Activated CD4-positive, alpha-beta T cell treated with anti-CD3 and anti-CD28 coated beads, Interleukin-2, Interleukin-6, amounts not matched to agents 100 ng/mL and 50 ng/mL, durations not matched to agents 16 hours and 8 hours (primary cell): ENCODE measurements around the gene IFNA4.
"Not testable (repeated sequence)": the region's sequence is repeated elsewhere in the genome, so short reads cannot be mapped to it uniquely, and the experiment has no call there.

ENCODE experiments used
- DNase-seq: peaks from one replicate; pipeline ENCODE4 v3.0.0-alpha.2; 2020

Gene IFNA4

DNA sequence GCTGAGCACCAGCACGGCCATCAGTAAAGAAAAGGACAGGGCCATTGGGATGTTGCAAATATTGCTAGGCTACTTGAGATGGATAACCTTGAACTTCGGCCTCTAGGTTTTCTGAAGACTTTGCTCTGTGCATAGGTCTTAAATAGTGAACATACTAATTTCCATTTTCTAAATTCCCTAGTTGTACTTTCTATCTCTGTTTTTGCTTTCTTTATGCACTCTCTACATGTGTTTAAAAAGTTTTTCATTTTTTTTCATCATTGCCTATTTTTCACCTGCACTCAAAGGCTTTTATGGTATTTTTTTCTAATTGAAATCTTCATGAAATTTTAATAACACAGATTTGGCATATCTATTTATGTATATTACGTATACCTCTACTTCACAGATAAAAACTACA is at the start of gene IFNA4:
IFNA4 (minus strand) TSS at position 101 of the 400 bp plus-strand sequence; CDS start at position 45, 56 bp downstream.
- not testable (repeated sequence) for DNase-seq

DNA sequence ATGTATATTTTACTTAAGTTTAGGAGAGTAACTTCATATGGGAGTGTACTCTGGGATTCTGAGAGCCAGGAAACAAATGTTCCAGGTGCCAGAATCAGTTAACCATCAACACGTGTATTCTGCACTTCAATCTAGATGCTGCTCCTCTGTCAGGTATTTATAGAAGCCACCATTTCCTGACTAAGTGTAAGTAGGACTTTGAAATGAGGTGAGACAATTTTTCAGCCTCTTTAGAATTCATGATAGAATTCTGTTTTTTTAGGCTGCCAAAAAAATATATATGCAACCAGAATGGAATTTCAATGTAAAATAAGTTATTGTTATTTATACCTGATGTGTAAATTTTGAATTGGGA is 49.0 kb upstream of the IFNA4 start:
- not testable (repeated sequence) for DNase-seq

DNA sequence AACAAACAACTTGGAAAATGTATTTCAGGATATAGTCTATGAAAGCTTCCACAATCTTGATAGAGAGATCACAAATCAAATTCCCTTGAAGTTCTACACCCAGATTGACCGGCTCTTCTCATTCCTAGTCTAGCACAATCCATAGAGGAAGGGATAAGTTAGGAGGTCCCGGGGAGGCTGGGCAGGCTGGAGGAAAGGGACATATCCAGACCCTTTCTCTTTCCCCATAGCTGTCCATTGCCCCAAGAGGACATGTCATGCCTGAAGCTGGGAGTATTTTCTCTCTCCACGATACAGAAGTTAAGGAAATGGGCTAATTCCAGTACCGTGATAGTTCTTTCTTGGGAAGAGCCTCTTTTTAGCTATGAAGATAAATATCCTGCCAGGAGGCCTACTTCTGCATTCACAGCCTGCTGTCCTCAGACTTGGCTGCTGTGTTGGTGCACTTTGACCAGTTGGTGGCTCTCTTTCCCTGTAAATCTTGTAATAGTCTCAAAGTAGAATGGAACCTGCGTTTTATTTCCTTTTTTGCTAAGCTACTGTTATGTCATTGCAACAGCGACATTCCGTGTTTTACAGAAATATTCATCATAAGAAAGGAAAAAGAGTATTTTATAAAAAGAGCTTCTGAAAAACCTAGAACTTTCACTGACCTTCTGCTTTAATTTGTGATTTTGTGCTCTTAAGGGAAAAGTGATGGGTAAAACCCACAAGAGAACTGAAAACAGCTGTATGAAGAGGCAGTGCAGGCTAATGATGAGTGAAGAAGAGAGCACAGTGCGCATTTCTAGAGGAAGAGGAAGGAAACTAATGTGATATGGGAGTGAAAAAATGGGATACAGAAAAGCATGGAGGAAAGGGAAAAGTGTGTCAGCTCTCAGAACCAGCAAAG is 48.3 kb upstream of the IFNA4 start:
- DNase-seq: peak; percentile 41

DNA sequence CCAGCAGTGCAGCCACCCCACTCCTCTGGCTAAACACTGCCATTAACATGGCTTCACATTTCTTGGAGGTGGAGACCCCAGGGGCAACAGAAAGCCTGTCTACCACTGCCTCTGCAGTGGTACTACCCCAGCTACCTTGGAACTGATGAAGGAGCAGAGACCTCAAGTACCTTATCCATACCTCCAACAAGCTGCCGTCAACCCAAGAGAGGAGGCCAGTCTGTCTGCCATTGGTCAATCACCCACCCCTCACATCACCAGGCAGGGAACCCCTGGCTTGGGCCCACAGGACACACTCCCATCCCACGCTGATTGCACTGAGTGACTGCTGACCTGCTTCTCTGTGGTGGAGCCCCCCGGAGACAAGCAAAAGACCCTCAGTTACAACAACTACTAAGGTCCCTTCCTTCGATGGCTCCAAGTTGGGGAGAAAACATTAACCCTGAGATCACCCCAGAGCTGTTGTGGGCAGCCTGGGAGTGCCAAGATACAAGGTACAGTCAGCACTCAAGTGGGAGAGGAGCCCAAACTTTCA is 46.8 kb upstream of the IFNA4 start:
- no peak for DNase-seq

DNA sequence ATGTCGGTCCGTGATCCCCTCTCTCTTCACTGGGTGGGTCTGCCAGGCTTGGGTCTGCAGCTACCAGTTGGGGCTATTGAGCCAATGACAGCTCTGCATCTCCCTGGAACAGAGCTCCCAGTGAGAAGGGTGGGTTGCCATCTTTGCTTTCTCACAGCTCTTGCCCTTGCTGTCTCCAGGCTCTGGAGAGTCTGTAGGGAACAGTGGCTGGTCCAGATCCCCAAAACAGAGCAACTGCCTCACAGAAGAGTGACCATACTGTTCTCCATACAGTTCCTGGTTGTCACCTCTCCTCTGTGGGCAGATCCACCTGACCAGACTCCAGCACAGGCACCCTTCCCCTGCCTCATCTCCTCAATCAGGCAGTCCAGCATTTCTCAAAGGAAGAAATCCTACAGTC is 45.9 kb upstream of the IFNA4 start:
- DNase-seq: no peak

DNA sequence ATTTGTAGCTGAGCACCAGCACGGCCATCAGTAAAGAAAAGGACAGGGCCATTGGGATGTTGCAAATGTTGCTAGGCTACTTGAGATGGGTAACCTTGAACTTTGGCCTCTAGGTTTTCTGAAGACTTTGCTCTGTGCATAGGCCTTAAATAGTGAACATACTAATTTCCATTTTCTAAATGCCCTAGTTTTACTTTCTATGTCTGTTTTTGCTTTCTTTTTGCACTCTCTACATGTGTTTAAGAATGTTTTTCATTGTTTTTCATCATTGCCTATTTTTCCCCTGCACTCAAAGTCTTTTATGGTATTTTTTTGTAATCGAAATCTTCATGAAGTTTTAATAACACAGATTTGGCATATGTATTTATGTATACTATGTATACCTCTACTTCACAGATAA is 40.7 kb upstream of the IFNA4 start, which contains the start of gene IFNA17:
IFNA17 (minus strand) TSS at position 101 of the 400 bp plus-strand sequence; CDS start at position 52, 49 bp downstream.
- DNase-seq: no peak

DNA sequence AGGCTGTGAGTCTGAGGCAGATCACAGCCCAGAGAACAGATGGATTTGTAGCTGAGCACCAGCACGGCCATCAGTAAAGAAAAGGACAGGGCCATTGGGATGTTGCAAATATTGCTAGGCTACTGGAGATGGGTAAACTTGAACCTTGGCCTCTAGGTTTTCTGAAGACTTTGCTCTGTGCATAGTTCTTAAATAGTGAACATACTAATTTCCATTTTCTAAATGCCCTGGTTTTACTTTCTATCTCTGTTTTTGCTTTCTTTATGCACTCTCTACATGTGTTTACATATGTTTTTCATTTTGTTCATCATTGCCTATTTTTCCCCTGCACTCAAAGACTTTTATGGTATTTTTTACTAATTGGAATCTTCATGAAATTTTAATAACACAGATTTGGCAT is 29.8 kb upstream of the IFNA4 start, which contains the start of gene IFNA16:
IFNA16 (minus strand) TSS at position 101 of the 400 bp plus-strand sequence; CDS start at position 95, 6 bp downstream.
- DNase-seq: not testable (repeated sequence)

DNA sequence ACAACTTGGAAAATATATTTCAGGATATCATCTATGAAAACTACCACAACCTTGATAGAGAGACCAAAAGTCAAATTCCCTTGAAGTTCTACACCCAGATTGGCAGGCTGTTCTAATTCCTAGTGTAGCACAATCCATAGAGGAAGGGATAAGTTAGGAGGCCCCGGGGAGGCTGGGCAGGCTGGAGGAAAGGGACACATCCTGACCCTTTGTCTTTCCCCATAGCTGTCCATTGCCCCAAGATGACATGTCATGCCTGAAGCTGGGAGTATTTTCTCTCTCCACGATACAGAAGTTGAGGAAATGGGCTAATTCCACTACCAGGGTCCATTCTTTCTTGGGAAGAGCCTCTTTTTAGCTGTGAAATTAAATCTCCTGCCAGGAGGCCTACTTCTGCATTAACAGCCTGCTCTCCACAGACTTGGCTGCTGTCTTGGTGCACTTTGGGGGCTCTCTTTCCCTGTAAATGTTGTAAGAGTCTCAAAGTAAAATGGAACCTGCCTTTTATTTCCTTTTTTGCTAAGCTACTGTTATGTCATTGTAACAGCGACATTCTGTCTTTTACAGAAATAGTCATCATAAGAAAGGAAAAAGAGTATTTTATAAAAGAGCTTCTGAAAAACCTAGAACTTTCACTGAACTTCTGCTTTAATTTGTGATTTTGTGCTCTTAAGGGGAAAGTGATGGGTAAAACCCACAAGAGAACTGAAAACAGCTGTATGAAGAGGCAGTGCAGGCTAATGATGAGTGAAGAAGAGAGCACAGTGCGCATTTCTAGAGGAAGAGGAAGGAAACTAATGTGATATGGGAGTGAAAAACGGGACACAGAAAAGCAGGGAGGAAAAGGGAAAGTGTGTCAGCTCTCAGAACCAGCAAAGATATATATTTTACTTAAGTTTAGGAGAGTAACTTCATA is 26.3 kb upstream of the IFNA4 start:
- DNase-seq: peak; percentile 5

DNA sequence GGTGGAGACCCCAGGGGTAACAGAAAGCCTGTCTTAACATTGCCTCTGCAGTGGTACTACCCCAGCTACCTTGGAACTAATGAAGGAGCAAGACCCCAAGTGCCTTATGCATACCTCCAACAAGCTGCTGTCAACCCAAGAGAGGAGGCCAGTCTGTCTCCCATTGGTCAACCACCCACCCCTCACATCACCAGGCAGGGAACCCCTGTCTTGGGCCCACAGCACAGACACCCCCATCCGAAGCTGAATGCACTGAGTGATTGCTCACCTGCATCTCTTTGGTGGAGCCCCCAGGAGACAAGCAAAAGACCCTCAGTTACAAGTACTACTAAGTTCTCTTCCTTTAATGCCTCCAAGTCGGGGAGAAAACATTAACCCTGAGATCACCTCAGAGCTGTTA is 24.8 kb upstream of the IFNA4 start:
- not testable (repeated sequence) for DNase-seq

DNA sequence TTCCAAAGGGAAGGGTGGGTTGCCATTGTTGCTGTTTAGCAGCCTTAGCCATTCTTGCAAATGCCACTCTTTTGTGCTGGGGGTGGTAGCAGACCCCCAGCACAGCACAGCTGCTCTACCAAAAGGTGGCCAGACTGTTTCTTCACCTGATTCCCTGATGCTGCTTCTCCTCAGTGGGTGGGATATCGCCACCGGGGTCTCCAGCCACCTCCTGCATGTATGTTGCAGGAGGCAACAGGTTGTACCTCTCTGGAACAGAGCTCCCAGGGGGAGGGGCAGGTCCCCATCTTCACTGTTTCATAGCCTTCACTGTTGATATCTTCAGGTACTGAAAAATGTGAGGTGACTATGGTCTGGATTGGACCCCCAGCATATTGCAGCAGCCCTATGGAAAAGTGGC is 23.4 kb upstream of the IFNA4 start:
- DNase-seq: not testable (repeated sequence)

DNA sequence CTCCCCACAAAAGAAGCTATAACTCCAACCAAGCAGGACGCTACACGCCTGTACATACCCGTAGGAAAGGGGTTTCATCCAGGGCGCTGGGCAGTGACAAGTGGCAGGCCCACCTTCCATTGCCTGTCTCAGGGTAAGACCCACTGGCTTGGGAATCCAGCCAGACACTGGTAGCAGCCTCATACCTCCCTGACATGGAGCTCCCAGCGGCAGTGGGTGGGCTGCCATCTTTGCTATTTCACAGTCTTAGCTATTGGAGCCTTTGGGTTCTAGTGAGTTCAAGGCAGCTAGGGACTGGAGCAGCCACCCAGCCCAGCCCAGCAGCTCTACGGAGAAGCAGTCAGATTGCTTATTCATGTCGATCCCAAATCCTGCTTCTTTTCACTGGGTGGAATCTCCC is 22.9 kb upstream of the IFNA4 start:
- DNase-seq: no peak

DNA sequence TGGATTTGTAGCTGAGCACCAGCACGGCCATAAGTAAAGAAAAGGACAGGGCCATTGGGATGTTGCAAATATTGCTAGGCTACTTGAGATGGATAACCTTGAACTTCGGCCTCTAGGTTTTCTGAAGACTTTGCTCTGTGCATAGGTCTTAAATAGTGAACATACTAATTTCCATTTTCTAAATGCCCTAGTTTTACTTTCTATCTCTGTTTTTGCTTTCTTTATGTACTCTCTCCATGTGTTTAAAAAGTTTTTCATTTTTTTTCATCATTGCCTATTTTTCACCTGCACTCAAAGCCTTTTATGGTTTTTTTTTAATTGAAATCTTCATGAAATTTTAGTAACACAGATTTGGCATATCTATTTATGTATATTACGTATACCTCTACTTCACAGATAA is 19.7 kb upstream of the IFNA4 start, which contains the start of gene IFNA10:
IFNA10 (minus strand) TSS at position 101 of the 400 bp plus-strand sequence; CDS start at position 55, 46 bp downstream.
- not testable (repeated sequence) for DNase-seq

DNA sequence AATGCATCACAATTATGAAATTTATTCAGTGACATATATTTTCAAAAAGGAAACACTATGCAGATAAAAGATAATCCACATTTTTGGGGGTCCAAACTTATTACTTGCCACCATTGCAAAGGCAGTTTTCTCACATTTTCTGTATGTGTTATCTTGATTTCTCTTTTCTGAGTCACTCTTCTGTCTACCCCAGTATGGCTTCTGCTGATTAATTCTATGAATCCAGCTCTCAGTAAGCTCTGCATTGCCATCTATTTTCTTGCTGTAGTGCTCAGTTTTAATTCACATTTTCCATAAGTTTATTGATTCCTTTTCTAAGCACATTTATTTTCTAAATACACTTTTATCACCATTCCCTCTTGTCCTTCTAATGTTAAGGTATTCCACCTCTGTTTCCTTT is 17.8 kb upstream of the IFNA4 start:
- peak; percentile 24 for DNase-seq

DNA sequence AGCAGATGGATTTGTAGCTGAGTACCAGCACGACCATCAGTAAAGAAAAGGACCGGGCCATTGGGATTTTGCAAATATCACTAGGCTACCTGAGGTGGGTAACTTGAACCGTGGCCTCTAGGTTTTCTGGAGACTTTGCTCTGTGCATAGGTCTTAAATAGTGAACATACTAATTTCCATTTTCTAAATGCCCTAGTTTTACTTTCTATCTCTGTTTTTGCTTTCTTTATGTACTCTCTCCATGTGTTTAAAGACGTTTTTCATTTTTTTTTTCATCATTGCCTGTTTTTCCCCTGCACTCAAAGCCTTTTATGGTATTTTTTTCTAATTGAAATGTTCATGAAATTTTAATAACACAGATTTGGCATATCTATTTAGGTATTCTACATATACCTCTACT is 14.7 kb upstream of the IFNA4 start, which contains the start of gene IFNA7:
IFNA7 (minus strand) TSS at position 101 of the 400 bp plus-strand sequence; CDS start at position 61, 40 bp downstream.
- DNase-seq: not testable (repeated sequence)

DNA sequence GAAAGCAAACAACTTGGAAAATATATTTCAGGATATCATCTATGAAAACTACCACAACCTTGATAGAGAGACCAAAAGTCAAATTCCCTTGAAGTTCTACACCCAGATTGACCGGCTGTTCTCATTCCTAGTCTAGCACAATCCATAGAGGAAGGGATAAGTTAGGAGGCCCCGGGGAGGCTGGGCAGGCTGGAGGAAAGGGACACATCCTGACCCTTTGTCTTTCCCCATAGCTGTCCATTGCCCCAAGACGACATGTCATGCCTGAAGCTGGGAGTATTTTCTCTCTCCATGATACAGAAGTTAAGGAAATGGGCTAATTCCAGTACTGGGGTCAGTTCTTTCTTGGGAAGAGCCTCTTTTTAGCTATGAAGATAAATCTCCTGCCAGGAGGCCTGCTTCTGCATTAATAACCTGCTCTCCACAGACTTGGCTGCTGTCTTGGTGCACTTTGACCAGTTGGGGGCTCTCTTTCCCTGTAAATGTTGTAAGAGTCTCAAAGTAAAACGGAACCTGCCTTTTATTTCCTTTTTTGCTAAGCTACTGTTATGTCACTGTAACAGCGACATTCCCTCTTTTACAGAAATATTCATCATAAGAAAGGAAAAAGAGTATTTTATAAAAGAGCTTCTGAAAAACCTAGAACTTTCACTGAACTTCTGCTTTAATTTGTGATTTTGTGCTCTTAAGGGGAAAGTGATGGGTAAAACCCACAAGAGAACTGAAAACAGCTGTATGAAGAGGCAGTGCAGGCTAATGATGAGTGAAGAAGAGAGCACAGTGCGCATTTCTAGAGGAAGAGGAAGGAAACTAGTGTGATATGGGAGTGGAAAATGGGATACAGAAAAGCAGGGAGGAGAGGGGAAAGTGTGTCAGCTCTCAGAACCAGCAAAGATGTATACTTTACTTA is 7.7 kb upstream of the IFNA4 start:
- DNase-seq: peak; percentile 72

DNA sequence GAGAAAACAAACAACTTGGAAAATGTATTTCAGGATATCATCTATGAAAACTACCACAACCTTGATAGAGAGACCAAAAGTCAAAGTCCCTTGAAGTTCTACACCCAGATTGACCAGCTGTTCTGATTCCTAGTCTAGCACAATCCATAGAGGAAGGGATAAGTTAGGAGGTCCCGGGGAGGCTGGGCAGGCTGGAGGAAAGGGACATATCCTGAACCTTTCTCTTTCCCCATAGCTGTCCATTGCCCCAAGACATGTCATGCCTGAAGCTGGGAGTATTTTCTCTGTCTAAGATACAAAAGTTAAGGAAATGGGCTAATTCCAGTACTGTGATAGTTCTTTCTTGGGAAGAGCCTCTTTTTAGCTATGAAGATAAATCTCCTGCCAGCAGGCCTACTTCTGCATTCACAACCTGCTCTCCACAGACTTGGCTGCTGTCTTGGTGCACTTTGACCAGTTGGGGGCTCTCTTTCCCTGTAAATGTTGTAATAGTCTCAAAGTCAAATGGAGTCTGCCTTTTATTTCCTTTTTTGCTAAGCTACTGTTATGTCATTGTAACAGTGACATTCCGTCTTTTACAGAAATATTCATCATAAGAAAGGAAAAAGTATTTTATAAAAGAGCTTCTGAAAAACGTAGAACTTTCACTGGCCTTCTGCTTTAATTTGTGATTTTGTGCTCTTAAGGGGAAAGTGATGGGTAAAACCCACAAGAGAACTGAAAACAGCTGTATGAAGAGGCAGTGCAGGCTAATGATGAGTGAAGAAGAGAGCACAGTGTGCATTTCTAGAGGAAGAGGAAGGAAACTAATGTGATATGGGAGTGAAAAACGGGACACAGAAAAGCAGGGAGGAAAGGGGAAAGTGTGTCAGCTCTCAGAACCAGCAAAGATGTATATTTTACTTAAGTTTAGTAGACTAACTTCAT is 4.3 kb downstream of the IFNA4 start:
- peak; percentile 49 for DNase-seq

DNA sequence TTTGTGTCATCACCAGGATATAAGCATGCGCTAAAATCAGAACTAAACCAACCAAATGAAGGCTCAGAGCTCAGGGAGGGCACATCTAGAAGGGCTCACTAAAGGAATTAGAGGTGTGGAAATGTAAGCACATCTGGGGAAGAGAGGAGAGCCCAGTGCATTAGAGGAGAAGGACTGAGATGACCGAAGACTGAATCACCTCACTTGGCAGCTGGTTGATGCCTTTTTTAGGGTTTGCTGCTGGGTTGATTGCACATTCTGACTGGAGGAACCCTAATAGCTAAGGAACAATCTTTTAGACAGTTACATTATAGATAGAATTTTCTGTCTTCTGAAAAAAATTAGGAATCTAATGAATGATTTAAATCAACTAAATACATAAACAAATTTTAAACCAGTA is 12.7 kb downstream of the IFNA4 start:
- DNase-seq: no peak

DNA sequence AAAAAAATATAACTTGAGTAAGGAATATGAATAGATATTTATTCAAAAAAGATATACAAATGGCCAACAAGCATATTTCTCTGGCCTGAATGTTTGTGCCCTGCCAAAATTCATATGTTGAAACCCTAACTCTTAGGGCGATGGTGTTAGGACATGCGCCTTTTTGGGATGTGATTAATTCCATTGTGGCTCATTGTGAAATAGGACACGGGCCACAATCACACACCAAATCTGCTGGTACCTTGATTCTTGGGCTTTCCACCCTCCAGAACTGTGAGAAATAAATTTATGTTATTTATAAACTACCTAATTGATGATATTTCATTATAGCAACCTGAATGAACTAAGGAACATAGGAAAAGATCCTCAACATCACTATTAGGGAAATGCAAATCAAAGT is 15.2 kb downstream of the IFNA4 start:
- no peak for DNase-seq

DNA sequence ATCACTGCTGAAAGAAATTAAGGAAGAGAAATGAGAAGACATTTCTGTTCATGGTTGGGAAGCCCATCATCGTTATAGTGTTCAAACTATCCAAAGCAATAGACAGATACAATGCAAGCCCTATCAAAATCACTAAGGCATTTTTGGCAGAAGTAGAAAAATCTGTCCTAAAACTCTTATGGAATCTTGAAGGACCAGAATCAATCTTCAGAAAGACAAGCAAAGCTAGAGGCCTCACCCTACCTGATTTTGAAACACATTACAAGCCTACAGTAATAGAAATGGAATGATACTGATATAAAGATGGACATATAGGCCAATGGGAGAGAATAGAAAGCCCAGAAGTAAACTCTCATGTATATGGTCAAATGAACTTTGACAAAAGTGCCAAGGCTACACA is 16.0 kb downstream of the IFNA4 start:
- DNase-seq: no peak

DNA sequence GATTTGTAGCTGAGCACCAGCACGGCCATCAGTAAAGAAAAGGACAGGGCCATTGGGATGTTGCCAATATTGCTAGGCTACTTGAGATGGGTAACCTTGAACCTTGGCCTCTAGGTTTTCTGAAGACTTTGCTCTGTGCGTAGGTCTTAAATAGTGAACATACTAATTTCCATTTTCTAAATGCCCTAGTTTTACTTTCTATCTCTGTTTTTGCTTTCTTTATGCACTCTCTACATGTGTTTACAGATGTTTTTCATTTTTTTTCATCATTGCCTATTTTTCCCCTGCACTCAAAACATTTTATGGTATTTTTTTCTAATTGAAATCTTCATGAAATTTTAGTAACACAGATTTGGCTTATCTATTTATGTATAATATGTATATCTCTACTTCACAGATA is 20.8 kb downstream of the IFNA4 start, which contains the start of gene IFNA21:
IFNA21 (minus strand) TSS at position 101 of the 400 bp plus-strand sequence; CDS start at position 53, 48 bp downstream.
- not testable (repeated sequence) for DNase-seq
